SK-N-SH (cell line): ENCODE data around the gene OR2V1. TPM values are rescaled to one million over a fixed set of nuclear protein-coding genes. Genes with fewer than 3 reads are reported as not detected.
A peak's percentile ranks its signal among the peaks of the same experiment; 100 is the strongest.

ENCODE experiments used
- CTCF ChIA-PET: fragments of 300-600, 350-600 bp; formaldehyde crosslinking; extraction: SDS; loops from one replicate; lab custom pipeline; 2021; lab: Yijun Ruan, JAX
- POLR2A ChIA-PET: fragments of 350-600 bp; sonication (Branson Sonifier 250); formaldehyde crosslinking; extraction: SDS; loops from one replicate; lab custom pipeline; 2020; ENCODE audit warnings: antibody characterized with exemption, inconsistent platforms; lab: Yijun Ruan, JAX
- DNase-seq: peaks from one replicate; pipeline ENCODE4 v3.0.0; 2012
- H2AFZ ChIP-seq: fragments of 200-600 bp; sonication (generic); 2 replicates; pipeline ENCODE4 v1.8.1; 2016; ENCODE audit warnings: antibody characterized with exemption, mild to moderate bottlenecking, low read depth
- H3F3A ChIP-seq: fragments of 200-600 bp; sonication (generic); replicated peaks from 2 replicates; pipeline ENCODE3; 2016; ENCODE audit warnings: antibody characterized with exemption, mild to moderate bottlenecking; ENCODE audit not compliant: insufficient read depth
- H3K27ac ChIP-seq, 2 experiments: fragments of 200-500 bp in 1 of 2; fragments of 200-600 bp in 1 of 2; sonication (Bioruptor generic) in 1 of 2; sonication (generic), shearing (Covaris generic) in 1 of 2; 2 replicates each; pipeline versions ENCODE4 v1.5.1 to v1.6.1; 2014 to 2016; ENCODE audit warnings: low read depth in 2 of 2, inconsistent platforms in 1 of 2, low read length in 1 of 2, mild to moderate bottlenecking in 1 of 2, mixed read lengths in 1 of 2
- H3K27me3 ChIP-seq: fragments of 200-600 bp; sonication (generic), shearing (Covaris generic); 2 replicates; pipeline ENCODE4 v1.6.1; 2016; ENCODE audit warnings: mixed run types; ENCODE audit not compliant: insufficient read depth
- H3K36me3 ChIP-seq, 2 experiments: fragments of 200-500 bp in 1 of 2; fragments of 200-600 bp in 1 of 2; sonication (Bioruptor generic) in 1 of 2; sonication (generic) in 1 of 2; replicated peaks in 1 of 2; 2 replicates each; pipeline versions ENCODE3 to v1.5.1; 2014 to 2016; ENCODE audit warnings: low read length in 1 of 2, mild to moderate bottlenecking in 1 of 2; ENCODE audit not compliant: insufficient read depth in 2 of 2, control insufficient read depth in 1 of 2
- H3K4me1 ChIP-seq, 2 experiments: fragments of 200-500 bp in 1 of 2; fragments of 200-600 bp in 1 of 2; sonication (Bioruptor generic) in 1 of 2; sonication (generic), shearing (Covaris generic) in 1 of 2; 2 replicates each; pipeline versions ENCODE4 v1.5.1 to v1.6.1; 2014 to 2016; ENCODE audit warnings: low read depth in 1 of 2, low read length in 1 of 2, mixed run types in 1 of 2; ENCODE audit not compliant: insufficient read depth in 2 of 2, control insufficient read depth in 1 of 2
- H3K4me2 ChIP-seq: fragments of 200-600 bp; sonication (generic), shearing (Covaris generic); 2 replicates; pipeline ENCODE4 v1.6.1; 2017; ENCODE audit warnings: mixed run types
- H3K4me3 ChIP-seq, 2 experiments: fragments of 200-500 bp in 1 of 2; fragments of 200-600 bp in 1 of 2; sonication (Bioruptor generic) in 1 of 2; sonication (generic), shearing (Covaris generic) in 1 of 2; 2 replicates each; pipeline versions ENCODE4 v1.5.1 to v1.8.1; 2014 to 2016; ENCODE audit warnings: low read depth in 2 of 2, inconsistent platforms in 1 of 2, low read length in 1 of 2, mild to moderate bottlenecking in 1 of 2, mixed read lengths in 1 of 2, moderate library complexity in 1 of 2
- H3K79me2 ChIP-seq: fragments of 200-600 bp; sonication (generic); 2 replicates; pipeline ENCODE4 v1.8.1; 2017; ENCODE audit warnings: mild to moderate bottlenecking; ENCODE audit not compliant: insufficient read depth
- H3K9ac ChIP-seq: fragments of 200-600 bp; sonication (generic); 2 replicates; pipeline ENCODE4 v1.6.1; 2017; ENCODE audit warnings: mixed run types
- H3K9me2 ChIP-seq: fragments of 200-600 bp; sonication (generic); 2 replicates; pipeline ENCODE4 v1.6.1; 2017; ENCODE audit warnings: mixed run types
- H3K9me3 ChIP-seq: fragments of 200-600 bp; sonication (generic); 2 replicates; pipeline ENCODE4 v1.6.1; 2017; ENCODE audit warnings: mixed run types, mild to moderate bottlenecking, moderate library complexity
- H4K20me1 ChIP-seq: fragments of 200-600 bp; sonication (generic); 2 replicates; pipeline ENCODE4 v1.6.1; 2017; ENCODE audit warnings: mild to moderate bottlenecking, mixed run types; ENCODE audit not compliant: insufficient read depth
- CTCF ChIP-seq: fragments of 200-600 bp; sonication (generic); IDR thresholded peaks from 2 replicates; pipeline ENCODE4 v1.6.1; 2017; ENCODE audit warnings: antibody characterized with exemption, mild to moderate bottlenecking, moderate library complexity
- EP300 ChIP-seq, 2 experiments: IDR thresholded peaks; 2 replicates each; pipeline versions ENCODE4 v1.4.0 to v1.6.1; 2012; ENCODE audit warnings: borderline replicate concordance in 1 of 2, low read depth in 1 of 2, low read length in 1 of 2
- FOXM1 ChIP-seq: IDR thresholded peaks from 2 replicates; pipeline ENCODE4 v1.4.0; 2012; ENCODE audit warnings: low read depth, mild to moderate bottlenecking
- MEF2A ChIP-seq: IDR thresholded peaks from 2 replicates; pipeline ENCODE4 v1.4.0; 2012; ENCODE audit warnings: low read depth, borderline replicate concordance
- NFIC ChIP-seq: IDR thresholded peaks from 2 replicates; pipeline ENCODE4 v1.4.0; 2012; ENCODE audit warnings: borderline replicate concordance
- PBX3 ChIP-seq: IDR thresholded peaks from 2 replicates; pipeline ENCODE4; 2012
- REST ChIP-seq: IDR thresholded peaks from 2 replicates; pipeline ENCODE4 v1.6.1; 2012; ENCODE audit warnings: mild to moderate bottlenecking, low read depth, low read length, moderate library complexity
- TEAD4 ChIP-seq: IDR thresholded peaks from 2 replicates; pipeline ENCODE4 v1.4.0; 2012; ENCODE audit warnings: mild to moderate bottlenecking, borderline replicate concordance; ENCODE audit not compliant: insufficient read depth
- USF2 ChIP-seq: fragments of 150-350 bp; IDR thresholded peaks from 2 replicates; pipeline ENCODE4 v1.6.1; 2017; ENCODE audit warnings: antibody characterized with exemption, low read length, low read depth, borderline replicate concordance
- WGBS: methylation state at CpG from one replicate; pipeline ENCODE4 v1.1.6; 2017; ENCODE audit warnings: low lambda C conversion rate; 5-methylcytosine and 5-hydroxymethylcytosine counted together
- polyA plus RNA-seq, 3 experiments: library from polyadenylated mRNA; depleted of rRNA; stranded (reverse); fragments of >200 nt; gene quantifications; 2 replicates each; pipeline ENCODE4 v1.2.3, GENCODE V29; 2012

The OR2V1 gene
- polyA plus RNA-seq, 1 of the 3 experiments (the other 2 are of a cell fraction) = not detected

GRCh38 chr5:181163487-181164075 lies 32.6 kb upstream of the OR2V1 start:
- no peak overlapping the region for H3K27ac ChIP-seq
- no peak overlapping the region for H3K9ac ChIP-seq
- no peaks in the 10 kb centered on the region for H3K9me3 ChIP-seq
- H3K4me1 ChIP-seq = peaks cover 0 to 18% of the 10 kb centered on the region in 2 experiments; a peak in 1 of 4 replicates
- no peaks in the 10 kb centered on the region for H3K36me3 ChIP-seq
- TF ChIP-seq MEF2A (no peak), REST (no peak), USF2 (no peak), CTCF (no peak), EP300 (IDR thresholded peaks at IDR 0.05; ENCODE audit: borderline replicate concordance in 1 of 2, low read depth in 1 of 2, low read length in 1 of 2) (no peak)
- TF ChIP-seq, all 33 proteins: peak for 0
- WGBS = 72% methylated on average over 16 of the region's 16 CpGs
- Histone ChIP-seq H3K9me2 (no peaks in the 10 kb centered on the region), H3K4me3 (no peak overlapping the region), H2AFZ (no peak overlapping the region), H3F3A (peaks cover 22% of the 10 kb centered on the region), H4K20me1 (no peaks in the 10 kb centered on the region), H3K4me2 (no peak overlapping the region), H3K27me3 (0 out of 2 replicates have a peak, but pooled peaks cover 2% of the 10 kb centered on the region), H3K79me2 (no peaks in the 10 kb centered on the region)
- ChIA-PET POLR2A (no interaction called here), CTCF (interaction anchor here (0.6 kb wide), 1 partner anchor 1472 kb away, joined by 3 read pairs; no protein-coding TSS in a partner anchor)
- no peak for DNase-seq

GRCh38 chr5:181161534-181162175 lies 30.7 kb upstream of the OR2V1 start:
- DNase-seq = no peak
- ChIA-PET CTCF (interaction anchor here (1.6 kb wide), 1 partner anchor 11 kb away, joined by 3 read pairs; no protein-coding TSS in a partner anchor), POLR2A (interaction anchor here (1.2 kb wide), 1 partner anchor 79 kb away, joined by 3 read pairs; no protein-coding TSS in a partner anchor)
- Histone ChIP-seq H3K9ac (no peak overlapping the region), H3K27me3 (peaks cover 21% of the 10 kb centered on the region), H3F3A (peaks cover 12% of the 10 kb centered on the region), H3K4me1 (peaks cover 0 to 18% of the 10 kb centered on the region in 2 experiments; a peak in 1 of 4 replicates), H3K4me3 (peak overlapping the region in 1 of 2 experiments; percentile 34; a peak in 2 of 4 replicates), H3K9me3 (no peaks in the 10 kb centered on the region), H3K36me3 (no peaks in the 10 kb centered on the region), H3K4me2 (peak overlapping the region; percentile 43), H3K27ac (peak overlapping the region; percentile 61 to 75), H3K79me2 (no peaks in the 10 kb centered on the region), H3K9me2 (no peaks in the 10 kb centered on the region), H4K20me1 (no peaks in the 10 kb centered on the region), H2AFZ (peak overlapping the region; percentile 70; the same call in 1 of the 2 replicates)
- 93% methylated on average over 4 of the region's 4 CpGs for WGBS
- TF ChIP-seq TEAD4 = no peak
- TF ChIP-seq PBX3 = no peak
- no peak for TF ChIP-seq REST
- TF ChIP-seq NFIC = no peak
- TF ChIP-seq FOXM1 = no peak
- no peak for TF ChIP-seq USF2
